Left colon (tissue), 2 donors: ENCODE results near the gene TBC1D22A. TPM values are rescaled to one million over a fixed set of nuclear protein-coding genes. Genes with fewer than 3 reads are reported as not detected.
A peak's percentile ranks its signal among the peaks of the same experiment; 100 is the strongest.

Experiments used
- ATAC-seq: fragments of 200-7000 bp; cut with Tn5 transposase; one replicate; pipeline ENCODE4 v1.9.1; 2020; ENCODE audit warnings: mild to moderate bottlenecking, moderate library complexity
- DNase-seq, 2 donors: peaks; one replicate each; pipeline ENCODE4 v3.0.0-alpha.2; 2020
- intact Hi-C, 2 donors: fragments of 100-400 bp; cut with DNase I in 1 of 2; cut with micrococcal nuclease in 1 of 2; formaldehyde crosslinking; loops; one replicate each; pipeline versions ENCODE4 v1.11.2 to v1.14.0; 2022; cut with DNase I, micrococcal nuclease
- total RNA-seq, 2 donors: library from RNA; stranded (reverse); fragmentation: NEBNext Ultra II Directional; extraction: Animal tissue kit (Norgen Biotek cat#: 25700); gene quantifications; one replicate each; pipeline ENCODE4 v1.2.1, GENCODE V29; 2021
- donor health status: DM: no; HTN: no; CAD: no.
- donor health status: DM: yes; HTN: yes; CAD: no.

The TBC1D22A gene
- total RNA-seq, 2 donors from 2014 or later, result 40.7 to 45.2 TPM

DNA sequence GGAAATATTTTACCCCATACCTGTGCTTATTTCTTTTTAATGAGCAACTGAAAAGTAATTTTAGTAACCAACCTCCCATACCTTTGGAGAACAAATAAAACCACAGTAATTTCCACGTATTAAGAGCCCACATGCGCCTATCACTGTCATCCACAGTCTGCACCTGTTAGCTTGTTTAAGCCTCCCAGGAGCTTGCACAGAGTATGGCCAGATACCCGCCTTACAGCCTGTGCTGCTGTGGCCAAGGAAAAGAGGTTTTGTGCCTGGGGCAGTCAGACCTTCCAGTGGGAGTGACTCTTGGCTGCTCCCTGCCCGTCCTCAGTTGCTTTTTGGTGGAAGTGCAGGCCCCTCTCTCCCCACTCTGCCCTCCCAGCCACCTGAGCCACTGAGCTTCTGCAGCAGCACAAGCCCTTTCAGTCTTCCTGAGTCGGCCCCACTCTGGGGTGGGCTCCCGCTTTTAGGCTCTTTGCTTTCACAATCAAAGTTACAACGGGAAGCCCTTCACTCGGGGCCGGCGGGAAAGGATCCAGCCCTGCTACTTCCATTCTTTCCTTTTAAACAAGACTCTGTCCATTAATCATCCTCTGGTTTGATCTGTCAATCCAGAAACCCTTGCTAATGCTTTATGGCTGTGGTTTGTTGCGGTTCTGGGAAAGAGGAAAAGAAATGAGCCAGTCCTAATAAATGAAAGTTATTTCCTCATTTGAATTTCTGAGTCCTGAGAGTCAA is 308.8 kb downstream of the TBC1D22A start:
- DNase-seq (no peak), ATAC-seq (no peak)
- intact Hi-C loops, result no loop called here

DNA sequence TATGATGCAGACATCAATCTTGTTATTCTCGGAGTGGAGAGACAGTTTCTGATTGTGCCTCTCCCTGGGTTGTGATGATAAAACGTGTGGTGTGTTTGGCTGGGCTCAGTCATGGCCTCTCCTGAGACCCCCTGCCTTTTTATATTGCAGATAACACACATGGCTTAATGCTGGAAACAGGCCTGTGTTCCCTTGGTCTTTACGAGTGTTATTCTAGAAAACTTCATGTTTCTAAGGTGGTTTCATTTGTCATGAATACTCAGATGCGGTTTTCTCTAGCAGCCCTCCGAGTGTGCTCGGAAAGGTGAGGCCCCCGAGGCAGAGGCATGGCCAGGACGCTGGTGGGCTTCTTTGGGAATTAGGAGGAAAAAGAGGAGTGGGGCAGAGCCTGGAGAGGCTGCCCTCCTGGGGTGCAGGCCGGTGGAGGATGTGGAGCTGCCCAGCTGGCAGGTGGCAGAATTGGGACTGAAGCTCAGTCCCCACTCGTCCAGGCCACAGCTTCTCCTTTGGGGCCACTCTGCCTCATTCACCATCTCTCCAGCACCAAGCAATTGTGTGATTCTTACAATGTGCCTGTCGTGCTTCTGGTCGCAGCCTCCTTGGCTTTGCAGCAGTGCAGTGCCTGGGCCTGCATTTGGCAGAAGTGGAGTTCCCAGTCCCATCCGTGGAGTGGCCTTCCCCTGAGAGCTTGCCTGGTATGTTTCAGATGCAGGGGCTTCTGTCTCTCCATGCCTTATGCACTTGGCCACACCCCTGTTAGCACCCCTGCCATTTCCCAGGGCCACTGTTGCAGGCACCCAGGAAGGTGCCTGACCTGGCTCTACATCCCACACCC is 309.6 kb downstream of the TBC1D22A start:
- DNase-seq (no peak), ATAC-seq (no peak)
- intact Hi-C loops, result no loop called here

DNA sequence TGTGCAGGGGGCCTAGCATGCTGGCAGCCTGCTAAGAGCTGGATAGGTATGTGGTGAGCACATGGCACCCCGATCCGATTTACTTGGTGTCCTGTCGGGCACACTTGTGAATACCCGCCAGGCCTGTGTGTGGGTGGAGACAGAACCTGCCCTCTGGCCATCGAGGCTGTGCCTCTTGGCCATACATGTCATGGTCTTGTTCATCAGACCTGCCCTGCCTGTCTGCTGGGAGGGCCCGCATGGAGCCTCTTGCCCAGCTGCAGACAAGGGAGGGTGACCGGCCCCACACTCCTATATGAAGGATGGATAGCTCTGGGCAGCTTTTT is 310.2 kb downstream of the TBC1D22A start:
- intact Hi-C loops, result no loop called here
- no peak for DNase-seq
- no peak for ATAC-seq

DNA sequence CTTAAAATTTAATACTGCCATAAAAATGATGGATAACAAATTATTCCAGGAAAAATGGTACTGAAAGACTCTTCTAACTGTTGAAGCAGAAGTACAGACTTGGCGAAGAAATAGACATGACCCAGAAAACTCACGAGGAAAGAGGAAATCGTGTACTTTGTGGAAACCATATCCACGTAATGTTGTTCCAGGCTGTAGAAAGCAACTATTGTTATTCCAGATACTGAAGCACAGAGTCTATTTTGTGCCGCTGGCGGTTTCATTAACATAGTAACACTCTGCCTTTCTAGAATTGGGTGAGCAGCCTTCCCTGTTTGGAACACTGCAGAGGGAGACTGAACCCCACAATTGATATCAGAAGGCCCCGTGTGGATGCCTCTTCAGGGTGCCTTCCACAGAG is 310.6 kb downstream of the TBC1D22A start:
- no peak for ATAC-seq

DNA sequence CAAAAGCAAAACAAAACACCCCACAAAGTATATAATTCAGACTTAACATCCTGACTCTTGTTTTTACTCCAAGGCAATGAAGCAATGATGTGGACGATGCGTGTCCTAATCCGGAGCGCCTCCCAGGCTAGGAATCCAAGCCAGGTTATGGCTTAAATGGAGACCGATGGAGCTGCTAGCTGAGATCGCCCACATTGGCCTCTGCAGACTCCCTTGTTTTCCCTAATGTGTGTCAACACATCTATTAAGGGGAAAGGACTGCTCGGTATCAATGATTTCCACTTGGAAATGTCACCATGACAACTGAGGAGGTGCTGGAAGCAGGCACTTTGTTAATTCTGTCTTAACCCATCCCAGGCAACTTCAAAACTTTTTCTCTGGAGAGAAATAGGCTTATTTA is 311.7 kb downstream of the TBC1D22A start:
- intact Hi-C loops, result no loop called here
- DNase-seq (no peak), ATAC-seq (no peak)

More for the DNA sequence above, 310.6 kb downstream of the TBC1D22A start:
- intact Hi-C loops, result no loop called here
- no peak for DNase-seq

DNA sequence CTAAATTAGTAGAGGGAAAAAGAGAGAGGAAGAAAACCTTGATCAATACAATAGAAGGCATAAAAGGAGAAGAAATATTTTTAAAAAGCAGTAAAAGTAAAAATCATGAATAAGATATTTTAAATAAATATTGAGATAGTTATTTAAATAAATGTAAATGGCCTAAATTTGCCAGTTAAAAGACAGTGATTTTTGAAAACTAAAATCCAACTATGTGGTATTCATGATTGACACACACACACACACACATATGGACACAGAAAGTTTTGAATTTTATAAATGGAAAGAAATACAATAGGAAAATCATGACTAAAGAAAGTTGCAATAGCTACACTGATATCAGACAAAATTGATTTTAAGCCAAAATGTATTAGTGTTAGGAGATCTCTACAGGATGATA is 313.1 kb downstream of the TBC1D22A start:
- intact Hi-C loops, result no loop called here
- DNase-seq (no peak), ATAC-seq (no peak)

DNA sequence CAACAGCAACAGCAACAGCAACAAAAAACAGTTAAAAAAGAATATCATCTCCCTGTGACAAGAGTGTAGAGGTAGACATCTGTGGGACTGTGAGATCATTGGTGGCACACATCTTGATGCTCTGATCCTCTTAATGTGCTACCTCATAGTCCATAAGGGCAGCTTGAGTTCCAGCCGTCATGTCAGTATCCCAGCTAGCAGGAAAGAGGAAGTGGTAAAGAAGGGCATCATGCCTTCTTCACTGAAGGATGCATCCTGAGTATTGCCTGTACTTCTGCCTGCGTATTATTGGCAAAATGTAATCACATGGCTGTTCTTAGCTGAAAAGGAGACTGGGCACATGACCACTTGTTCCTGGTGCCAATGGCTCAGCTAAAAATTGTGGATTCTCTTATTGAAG is 314.3 kb downstream of the TBC1D22A start:
- intact Hi-C loops, result no loop called here
- ATAC-seq, result no peak

DNA sequence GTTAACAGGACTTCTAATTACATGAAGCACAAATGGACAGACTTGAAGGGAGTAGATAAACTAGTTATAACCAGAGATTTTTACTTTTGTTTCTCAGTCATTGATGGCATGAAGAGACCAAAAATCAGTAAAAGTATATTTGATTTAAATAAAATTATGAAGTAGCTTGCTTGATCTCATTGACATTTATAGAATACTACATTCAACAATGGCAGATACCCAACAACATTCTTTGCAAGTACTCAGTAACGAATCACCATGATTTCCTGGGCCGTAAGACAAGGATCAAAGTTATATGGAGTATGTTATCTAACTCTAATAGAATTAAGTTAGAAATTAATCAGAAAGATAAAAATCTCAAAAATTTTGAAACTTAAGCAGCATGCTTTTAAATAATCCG is 317.6 kb downstream of the TBC1D22A start:
- DNase-seq, result no peak
- intact Hi-C loops, result no loop called here
- ATAC-seq, result no peak

More for the DNA sequence above, 314.3 kb downstream of the TBC1D22A start:
- no peak for DNase-seq

DNA sequence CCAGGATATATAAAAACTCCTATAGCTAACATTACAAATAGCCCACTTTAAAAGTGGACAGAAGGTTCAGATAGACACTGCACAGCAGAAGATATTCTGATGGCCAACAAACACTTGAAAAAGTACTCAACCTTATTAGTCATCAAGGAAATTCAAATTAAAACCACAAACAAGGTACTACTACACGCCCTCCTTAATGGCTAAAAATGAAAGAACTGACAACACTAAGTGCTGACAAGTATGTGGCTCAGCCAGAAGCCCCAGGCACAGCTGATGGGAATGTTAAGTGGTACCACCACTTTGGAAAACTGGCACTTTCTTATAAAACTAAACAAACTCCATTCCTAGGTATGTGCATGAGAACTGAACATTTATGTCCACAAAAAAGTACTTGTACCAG is 320.1 kb downstream of the TBC1D22A start:
- intact Hi-C loops, result no loop called here
- DNase-seq (no peak), ATAC-seq (no peak)

DNA sequence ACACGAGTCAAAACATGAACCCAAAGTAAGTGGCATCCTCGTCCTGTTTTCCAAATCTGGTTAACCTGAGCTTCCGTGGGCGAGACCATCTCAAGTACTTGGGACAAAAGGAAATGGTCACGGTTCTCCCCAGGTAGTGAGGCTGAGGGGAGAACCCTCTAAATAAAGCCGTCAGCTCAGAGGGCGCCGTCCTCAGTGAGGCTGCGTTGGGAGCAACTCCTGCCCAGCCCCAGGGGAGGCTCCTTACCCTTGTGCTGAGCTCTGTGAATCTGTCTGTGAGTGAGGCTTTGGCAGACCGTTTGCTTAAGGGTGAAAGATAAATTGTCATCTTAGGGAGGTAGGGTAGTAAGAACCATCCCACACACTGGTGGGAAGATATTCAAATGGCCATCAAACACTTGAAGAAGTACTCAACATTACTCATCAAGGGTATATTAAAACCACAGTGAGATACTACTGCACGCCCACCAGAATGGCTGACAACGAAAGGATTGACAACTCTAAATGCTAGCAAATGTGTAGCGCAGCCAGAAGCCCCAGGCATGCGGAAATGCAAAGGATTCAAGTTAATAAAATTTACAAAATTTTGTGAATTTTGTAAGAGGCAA is 321.0 kb downstream of the TBC1D22A start:
- intact Hi-C loops, result no loop called here
- no peak for ATAC-seq
- no peak for DNase-seq

DNA sequence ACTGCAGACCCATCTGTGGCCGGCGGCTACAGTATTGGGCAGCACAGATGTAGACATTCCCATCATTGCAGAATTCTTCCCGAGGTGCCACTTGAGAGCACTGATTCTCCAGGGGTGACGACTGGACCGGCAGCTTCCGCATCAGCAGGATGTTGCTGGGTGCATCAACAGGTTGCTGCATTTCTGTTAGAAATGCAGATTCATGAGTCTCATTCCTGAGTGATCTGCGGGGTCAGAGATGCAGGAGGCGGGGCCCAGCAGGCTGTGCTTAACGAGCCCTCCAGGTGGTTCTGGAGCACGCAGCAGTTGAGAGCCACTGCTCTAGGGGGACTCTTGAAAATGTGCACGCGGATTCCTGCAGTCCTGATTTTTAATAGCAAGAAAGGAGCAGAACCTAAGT is 321.8 kb downstream of the TBC1D22A start:
- no peak for ATAC-seq
- intact Hi-C loops, result no loop called here
- no peak for DNase-seq

DNA sequence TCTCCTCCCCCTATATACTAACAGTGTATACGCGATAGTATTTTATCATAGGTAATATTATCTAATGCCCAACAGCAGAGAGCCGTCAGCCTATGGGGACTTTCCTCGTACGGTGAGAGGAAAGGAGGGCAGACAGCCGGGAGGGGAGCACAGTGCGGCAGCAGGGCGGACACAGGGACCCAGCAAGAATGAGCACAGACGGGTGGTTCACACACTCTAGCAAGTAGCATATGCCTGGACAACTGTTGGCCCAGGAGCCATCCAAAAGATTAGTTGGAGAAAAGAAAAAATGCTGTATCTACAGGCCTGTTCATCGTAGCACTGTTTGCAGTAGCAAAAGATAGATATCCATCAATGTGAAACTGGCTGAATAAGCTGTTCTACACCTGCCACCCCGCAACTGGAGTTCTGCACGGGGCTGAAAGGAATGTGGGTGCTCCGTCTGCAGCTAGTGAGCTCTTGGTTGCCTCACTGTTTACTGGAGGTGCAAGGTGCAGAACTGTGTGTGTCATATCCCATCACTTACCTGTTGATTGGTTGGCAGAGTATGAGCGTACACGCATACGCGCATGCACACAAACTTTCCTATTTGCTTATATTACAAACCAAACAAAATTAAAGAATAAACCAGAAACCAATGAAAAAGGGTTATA is 324.3 kb downstream of the TBC1D22A start:
- intact Hi-C loops, result no loop called here
- DNase-seq (no peak), ATAC-seq (no peak)

DNA sequence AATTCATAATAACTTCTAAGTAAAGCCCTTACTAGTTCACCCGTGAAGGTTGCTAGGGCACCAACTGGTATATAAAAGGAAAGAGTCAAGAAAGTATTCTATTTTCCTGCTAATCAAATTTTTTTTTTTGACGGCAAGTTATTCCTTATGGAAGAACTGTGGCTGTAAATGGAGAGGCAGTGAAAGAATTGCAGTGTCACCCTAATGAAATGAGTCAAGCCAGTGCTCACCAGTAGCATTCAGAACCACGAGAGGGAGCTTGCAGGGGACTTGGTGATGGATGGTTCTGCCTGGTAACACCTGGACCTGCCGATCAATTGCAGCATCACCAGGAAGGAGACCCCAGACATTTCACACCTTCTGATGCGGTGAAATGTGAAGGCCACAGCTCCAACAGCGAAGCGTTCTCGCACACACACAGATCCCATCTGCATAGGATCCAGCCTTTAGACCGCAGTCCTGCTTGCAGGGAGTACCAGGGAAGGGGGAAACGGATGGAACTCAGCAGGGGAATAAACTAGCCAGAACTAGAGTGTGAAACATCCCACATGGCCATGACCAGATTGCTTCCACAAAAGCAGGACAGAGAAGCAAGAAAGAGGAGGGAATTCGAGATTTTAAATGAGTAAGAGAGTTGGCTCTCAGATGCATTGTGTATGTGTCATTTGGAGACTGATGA is 326.2 kb downstream of the TBC1D22A start:
- DNase-seq (no peak), ATAC-seq (no peak)
- intact Hi-C loops, result no loop called here

DNA sequence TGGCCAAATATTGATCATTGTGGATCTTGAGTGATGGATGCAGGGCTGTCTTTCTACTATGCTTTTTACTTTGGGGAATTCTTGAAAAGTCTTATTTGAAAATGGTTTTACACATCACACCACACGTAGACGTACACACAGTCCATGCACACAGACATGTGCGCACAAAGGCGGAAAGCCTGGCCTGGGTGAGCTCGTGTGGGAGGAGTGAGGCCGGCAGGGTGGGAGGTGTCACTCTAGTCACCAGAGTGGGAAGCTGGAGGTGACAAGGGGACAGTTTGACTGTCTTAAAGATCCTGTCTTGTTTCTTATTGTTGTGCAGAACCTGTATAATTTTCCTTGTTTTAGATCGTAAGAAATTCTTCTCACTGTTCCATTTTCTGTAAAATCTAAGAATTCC is 326.9 kb downstream of the TBC1D22A start:
- ATAC-seq, result no peak
- intact Hi-C loops, result no loop called here
- no peak for DNase-seq

DNA sequence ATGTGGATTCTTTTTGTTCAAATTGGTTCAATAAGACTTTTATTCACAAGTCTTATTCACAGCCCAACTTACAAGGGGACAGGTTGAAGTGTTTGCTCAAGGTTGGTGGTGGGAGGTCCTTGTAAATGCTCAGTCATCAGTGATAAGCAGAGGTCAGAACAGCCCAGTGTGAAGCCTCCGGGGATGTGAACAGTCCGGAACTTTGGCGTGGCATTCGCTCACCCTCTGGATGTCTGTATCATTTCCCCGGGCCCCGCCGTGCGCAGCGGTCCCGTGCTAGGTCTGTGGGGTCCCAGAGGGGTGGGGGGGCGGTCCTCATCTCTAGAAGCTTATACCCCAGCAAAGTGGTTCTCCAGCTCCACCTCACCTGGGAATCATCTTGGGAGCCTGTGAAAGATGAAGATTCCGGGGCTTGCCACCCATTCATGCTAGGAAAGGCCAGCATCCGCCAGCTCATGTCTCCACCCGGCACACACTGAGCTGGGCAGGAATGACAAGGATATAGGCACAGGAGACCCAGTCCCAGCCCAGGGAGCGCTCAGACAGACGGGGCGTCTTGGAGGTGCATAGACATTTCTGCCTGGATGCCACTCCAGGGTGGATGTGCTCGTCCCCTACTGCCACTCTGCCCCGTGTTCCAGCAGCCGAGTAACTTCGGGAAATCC is 327.5 kb downstream of the TBC1D22A start:
- DNase-seq (no peak), ATAC-seq (peak; percentile 14)
- intact Hi-C loops, result no loop called here

DNA sequence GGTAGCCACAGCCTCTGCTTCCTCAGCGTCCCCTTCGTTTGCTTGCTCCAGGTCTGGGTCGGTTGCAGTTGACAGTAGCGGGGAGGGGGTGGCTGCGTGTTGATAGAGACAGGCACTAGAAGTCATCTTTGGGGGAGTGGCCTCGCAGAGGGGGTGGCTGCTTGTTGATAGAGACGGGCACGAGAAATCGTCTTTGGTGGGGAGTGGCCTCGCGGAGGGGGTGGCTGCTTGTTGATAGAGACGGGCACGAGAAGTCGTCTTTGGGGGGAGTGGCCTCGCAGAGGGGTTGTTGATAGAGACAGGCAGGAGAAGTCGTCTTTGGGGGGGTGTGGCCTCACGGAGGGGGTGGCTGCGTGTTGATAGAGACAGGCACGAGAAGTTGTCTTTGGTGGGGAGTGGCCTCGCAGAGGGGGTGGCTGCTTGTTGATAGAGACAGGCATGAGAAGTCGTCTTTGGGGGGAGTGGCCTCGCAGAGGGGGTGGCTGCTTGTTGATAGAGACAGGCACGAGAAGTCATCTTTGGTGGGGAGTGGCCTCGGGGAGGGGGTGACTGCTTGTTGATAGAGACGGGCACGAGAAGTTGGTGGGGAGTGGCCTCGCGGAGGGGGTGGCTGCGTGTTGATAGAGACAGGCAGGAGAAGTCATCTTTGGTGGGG is 328.3 kb downstream of the TBC1D22A start:
- no peak for DNase-seq
- intact Hi-C loops, result no loop called here
- no peak for ATAC-seq

DNA sequence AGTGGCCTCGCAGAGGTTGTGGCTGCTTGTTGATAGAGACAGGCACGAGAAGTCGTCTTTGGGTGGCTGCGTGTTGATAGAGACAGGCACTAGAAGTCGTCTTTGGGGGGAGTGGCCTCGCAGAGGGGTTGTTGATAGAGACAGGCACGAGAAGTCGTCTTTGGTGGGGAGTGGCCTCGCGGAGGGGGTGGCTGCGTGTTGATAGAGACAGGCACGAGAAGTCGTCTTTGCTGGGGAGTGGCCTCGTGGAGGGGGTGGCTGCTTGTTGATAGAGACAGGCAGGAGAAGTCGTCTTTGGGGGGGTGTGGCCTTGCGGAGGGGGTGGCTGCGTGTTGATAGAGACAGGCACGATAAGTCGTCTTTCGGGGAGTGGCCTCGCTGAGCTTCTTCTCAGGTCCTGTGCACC is 328.8 kb downstream of the TBC1D22A start:
- intact Hi-C loops, result no loop called here
- ATAC-seq (no peak), DNase-seq (no peak)
